Right kidney (tissue), 1 donor: Measurements from ENCODE around the gene TGFB1I1.
"Not testable (repeated sequence)": the region's sequence is repeated elsewhere in the genome, so short reads cannot be mapped to it uniquely, and the experiment has no call there.

Experiments
- DNase-seq: peaks from one replicate; pipeline ENCODE4 v3.0.0-alpha.2; 2016

TGFB1I1 gene

DNA sequence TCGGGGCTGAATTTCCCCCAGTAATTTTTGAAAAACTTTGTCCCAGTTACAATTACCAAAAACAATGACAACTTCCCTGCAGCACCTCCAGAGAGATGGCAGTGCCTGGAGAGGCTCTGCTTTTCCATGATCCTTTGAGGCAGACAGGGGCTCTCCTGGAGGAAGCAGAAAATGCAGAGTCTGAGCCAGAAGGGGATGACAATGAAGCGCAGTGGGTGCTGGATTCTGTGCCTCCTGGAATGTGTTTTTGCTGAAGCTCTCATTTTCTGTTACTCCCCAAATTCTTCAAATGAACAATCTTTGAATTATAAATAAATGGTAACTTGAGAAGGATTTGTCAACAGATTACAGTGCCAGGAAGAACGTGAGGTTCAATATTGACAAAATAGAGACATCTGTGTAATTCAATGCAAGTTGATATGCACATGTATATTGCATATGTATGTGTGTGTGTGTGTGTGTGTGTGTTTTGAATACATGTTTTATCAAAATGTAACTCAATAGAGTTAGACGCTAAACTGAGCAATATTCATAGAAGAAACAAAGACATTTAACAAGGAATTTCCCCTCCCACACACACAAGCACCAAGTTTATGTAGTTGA, 45.9 kb downstream of the TGFB1I1 start:
- no peak for DNase-seq

DNA sequence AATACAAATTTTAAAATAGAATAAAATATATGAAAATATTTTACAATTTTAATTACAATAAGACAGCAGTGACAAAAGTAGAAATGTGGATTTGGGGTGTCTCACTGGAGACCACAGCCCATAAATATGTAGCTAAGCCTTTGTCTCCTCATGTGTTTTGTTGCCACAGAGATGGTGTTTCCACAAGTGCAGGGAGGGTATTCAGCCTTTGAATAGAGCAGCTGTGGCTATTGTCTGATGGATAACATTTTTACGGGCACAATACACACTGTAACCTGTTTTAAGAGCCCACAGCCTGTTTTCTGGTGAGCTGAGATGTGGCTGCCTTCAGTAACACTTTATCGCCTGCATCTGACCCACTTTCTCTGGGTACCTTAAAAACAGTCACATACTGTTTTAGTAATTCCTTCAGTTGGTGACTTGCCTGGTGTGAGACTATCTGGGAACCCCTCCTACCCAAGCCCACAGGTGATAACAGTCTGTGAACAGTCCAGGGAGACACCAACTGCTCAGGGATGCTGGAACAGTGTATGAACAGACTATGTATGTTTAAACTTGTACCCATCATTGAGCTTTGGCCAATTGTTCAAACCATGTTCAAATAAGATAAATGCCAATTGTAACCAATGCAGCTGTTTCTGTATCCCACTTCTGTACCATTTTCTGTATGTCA, 47.9 kb downstream of the TGFB1I1 start:
- DNase-seq: no peak

DNA sequence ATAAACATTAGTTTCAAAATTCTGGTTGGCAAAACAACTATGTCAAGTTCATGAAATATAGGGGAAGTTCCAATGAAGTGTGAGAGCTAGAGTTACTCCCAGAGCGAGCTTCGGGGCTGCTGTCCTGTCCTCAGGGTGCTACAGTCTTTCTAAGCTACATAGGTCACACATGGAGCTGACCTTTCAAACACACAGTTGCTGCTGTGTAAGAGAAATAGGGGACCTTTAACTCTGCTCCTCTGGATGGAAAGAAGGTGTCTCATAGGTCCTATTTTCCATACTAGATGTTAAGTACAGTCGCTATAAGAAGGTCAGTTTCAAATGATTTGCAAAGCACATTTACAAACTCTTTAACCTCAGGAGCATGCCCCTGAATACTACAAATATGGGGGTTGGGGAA, 49.4 kb downstream of the TGFB1I1 start:
- DNase-seq: no peak

DNA sequence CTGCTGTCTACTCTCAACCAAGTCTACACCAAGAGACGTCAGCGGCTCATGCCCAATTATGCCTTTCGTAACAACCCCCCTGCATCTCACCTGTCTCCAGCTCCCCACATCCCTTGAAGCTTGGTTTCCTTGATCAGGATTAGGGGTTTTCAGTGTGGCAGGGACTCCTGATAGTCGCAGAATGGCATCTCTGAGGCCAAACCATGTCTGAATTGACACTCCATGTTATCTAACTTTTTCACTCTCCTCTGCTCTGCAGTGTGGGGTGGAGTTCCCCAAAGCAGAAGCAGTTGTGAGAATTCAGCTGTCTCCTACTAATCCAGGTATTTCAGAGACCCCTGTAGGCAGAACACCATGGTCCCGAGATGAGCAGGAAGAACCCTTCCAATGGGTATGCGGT, 50.1 kb downstream of the TGFB1I1 start:
- no peak for DNase-seq

DNA sequence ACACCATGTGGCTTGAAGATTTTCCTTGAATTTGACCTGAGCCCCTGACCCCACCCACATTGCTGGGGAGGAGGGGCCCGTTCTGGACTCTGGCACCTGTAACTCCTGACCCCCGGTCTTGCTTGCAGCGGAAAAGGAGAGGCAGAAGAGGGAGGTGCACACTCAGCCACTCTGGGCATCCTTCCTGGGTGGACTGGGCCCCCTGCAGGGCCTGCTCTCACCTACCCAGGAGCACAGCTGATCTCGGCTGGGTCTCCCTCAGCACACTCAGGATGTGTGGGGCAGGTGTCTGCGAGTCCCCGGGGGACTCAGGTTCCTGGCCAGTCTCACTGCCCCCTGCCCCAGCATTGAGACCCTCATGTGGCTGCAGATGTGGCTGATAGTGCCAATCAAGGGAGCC, 51.8 kb downstream of the TGFB1I1 start:
- DNase-seq: not testable (repeated sequence)

DNA sequence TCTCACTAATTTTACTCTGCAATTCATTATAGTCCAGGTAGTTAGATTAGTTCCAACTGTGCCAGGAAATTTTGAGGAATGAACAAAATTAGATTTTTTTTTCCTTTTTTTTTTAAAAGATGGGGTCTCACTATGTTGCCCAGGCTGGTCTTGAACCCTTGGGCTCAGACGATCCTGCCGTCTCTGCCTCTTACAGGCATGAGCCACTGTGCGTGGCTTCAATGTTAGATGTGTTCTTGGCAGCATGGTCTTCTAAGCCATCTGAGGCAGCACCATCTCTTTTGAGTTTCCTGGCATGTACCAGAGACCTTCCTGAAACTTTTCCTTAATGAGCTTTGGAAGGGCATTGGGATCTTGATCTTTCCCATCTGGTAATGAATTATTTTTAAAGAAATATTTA, 53.2 kb downstream of the TGFB1I1 start:
- DNase-seq: no peak
